SU-DHL-6 (cell line): Measurements from ENCODE around the gene SERPINH1.

Experiments
- EZH2phosphoT487 ChIP-seq: fragments of 200-600 bp; sonication (generic), shearing (Covaris generic); conservative IDR thresholded peaks from 2 replicates; pipeline ENCODE4 v1.6.1; 2018; ENCODE audit warnings: mild to moderate bottlenecking, antibody characterized with exemption, low read length, moderate library complexity, mixed read lengths
- TF ChIP-seq, protein P1 (sequence below): fragments of 200-600 bp; sonication (generic); IDR thresholded peaks from one replicate; pipeline ENCODE4 v1.5.1; 2017; ENCODE audit warnings: antibody characterized with exemption, mild to moderate bottlenecking, low read length, moderate library complexity; ENCODE audit not compliant: insufficient read depth, poor library complexity, severe bottlenecking

DNA sequence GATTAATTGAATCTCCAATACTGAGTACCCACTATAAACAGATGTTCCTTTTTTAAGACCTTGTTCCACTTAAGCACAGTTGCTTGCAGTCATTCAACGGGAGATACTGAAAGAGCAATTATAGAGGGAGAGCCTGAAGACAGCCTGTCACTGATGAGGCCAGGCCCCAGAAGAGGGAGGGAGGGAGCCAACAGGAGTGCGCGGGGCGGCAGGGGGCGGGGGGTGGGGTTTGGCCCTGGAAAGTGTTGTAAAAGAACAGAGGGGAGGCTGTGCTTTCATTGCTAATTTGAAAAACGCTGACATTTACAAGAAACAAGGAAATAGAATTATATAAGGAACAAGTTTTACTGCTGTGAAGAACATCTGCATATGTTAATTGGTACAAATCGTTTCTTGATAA, 53.7 kb downstream of the SERPINH1 start:
- TF ChIP-seq, protein P1, sequence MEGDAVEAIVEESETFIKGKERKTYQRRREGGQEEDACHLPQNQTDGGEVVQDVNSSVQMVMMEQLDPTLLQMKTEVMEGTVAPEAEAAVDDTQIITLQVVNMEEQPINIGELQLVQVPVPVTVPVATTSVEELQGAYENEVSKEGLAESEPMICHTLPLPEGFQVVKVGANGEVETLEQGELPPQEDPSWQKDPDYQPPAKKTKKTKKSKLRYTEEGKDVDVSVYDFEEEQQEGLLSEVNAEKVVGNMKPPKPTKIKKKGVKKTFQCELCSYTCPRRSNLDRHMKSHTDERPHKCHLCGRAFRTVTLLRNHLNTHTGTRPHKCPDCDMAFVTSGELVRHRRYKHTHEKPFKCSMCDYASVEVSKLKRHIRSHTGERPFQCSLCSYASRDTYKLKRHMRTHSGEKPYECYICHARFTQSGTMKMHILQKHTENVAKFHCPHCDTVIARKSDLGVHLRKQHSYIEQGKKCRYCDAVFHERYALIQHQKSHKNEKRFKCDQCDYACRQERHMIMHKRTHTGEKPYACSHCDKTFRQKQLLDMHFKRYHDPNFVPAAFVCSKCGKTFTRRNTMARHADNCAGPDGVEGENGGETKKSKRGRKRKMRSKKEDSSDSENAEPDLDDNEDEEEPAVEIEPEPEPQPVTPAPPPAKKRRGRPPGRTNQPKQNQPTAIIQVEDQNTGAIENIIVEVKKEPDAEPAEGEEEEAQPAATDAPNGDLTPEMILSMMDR, result no peak
- TF ChIP-seq EZH2phosphoT487, result no peak
